ENCODE results near the gene TMEM198.

Gene TMEM198

GRCh38 chr2:219592736-219593135 is 48.9 kb downstream of the TMEM198 start:
- DNase-seq, result no peak

DNA sequence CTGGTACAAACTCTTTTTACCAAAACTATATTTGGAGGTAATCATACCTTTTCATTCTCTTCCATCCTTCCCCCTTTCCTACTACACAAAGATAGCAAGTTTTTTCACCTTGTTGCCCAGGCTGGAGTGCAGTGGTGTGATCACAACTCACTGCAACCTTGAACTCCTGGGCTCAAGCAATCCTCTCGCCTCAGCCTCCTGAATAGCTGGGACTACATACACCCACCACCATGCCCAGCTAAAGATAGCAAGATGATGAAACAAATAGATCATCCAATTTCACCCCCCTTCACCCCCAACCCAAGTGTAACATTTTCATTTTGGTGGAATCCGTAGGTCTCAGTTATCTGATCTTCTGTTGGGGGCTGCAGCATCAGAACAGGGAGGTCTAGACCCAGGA is 49.3 kb downstream of the TMEM198 start:
- no peak for DNase-seq

GRCh38 chr2:219595256-219595655 is 51.4 kb downstream of the TMEM198 start:
- no peak for DNase-seq

GRCh38 chr2:219596954-219597551 is 53.2 kb downstream of the TMEM198 start:
- DNase-seq, result no peak

GRCh38 chr2:219597552-219598307 is 53.9 kb downstream of the TMEM198 start, which contains the start of gene STK11IP:
TSS of gene STK11IP (plus strand) at chr2:219597857. CDS start at chr2:219598120, 263 bp downstream.
- peak; percentile 92 for DNase-seq

DNA sequence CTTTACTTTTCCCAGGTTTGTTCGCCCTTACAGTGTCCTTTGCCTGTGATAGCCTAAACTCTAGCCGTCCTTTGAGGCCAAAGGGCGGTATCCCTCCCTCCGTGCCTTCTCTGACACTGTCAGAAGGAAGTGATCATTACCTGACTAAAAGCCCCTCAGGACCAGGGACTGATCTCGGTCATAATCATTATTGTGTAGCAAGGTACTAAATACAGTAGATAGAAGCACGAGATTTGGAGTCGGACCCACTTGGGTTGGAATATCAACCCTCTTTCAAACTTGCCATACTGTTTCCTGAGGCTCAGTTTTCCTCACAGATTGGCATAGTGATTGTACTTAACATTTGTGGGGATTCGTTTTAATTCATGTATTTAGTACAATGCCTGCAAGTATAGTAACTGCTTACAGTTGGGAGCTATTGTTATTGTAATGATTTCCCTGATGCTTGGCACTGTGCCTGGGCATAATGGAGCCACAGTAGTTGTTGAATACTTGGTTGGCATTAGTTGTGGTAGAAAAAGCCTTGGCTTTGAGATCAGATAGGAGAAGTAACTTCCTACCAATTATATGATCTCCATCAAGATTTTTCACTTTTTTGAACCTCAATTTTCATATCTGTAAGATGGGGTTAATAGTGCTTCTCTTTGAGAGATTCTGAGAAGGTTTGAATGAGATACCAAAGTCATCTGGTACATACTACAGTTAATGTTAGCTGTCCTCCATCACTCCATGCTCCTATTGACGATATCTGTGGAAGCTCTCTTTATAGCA is 54.7 kb downstream of the TMEM198 start:
- no peak for DNase-seq
